Jurkat, Clone E6-1 (cell line): ENCODE measurements around the gene UBASH3A.
"Not testable (repeated sequence)": the region's sequence is repeated elsewhere in the genome, so short reads cannot be mapped to it uniquely, and the experiment has no call there.

Experiments
- DNase-seq: peaks from one replicate; pipeline ENCODE4 v3.0.0-alpha.2; 2011; ENCODE audit warnings: low read depth, low spot score
- H3K4me3 ChIP-seq: 2 replicates; pipeline ENCODE4 v1.5.1; 2011; ENCODE audit warnings: mild to moderate bottlenecking, low read length, control low read depth, moderate library complexity

UBASH3A gene

DNA sequence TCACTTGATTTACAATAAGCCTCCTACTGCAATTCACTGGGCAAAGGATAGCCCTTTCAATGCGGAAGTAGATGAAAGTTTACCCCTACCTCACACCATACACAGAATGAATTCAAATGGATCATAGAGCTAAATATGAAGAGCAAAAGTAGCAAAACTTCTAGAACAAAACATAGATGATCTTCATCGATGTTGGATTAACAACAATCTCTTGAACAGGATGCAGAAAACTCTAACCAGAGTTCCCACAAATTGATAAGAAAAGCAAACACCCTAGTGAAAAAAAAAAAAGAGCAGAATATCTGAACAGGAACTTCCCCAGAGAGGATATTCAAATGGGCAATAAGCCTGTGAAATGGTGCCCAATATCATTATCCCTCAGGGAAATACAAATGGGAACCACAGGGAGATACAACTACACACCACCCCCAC, 1.9 kb upstream of the UBASH3A start:
- H3K4me3 ChIP-seq = no peak overlapping the region
- DNase-seq = no peak

- H3K4me3 ChIP-seq = peak overlapping the region; percentile 85
- DNase-seq = peak; percentile 37
Measured at GRCh38 chr21:42404539-42404938, 837 bp downstream of the UBASH3A start.

- peak overlapping the region; percentile 85 for H3K4me3 ChIP-seq
- DNase-seq = no peak
Measured at GRCh38 chr21:42405064-42406013, 1.6 kb downstream of the UBASH3A start.

- peak; percentile 72 for DNase-seq
- peak overlapping the region; percentile 85 for H3K4me3 ChIP-seq
Measured at GRCh38 chr21:42406201-42406621, 2.5 kb downstream of the UBASH3A start.

GRCh38 chr21:42406866-42407265, 3.2 kb downstream of the UBASH3A start:
- peak overlapping the region; percentile 85 for H3K4me3 ChIP-seq
- no peak for DNase-seq

- no peak overlapping the region for H3K4me3 ChIP-seq
- DNase-seq = no peak
Measured at GRCh38 chr21:42407476-42407875, 3.8 kb downstream of the UBASH3A start.

- H3K4me3 ChIP-seq, DNase-seq: not testable (repeated sequence)
Measured at GRCh38 chr21:42408718-42409117, 5.0 kb downstream of the UBASH3A start.

- no peak for DNase-seq
- H3K4me3 ChIP-seq = no peak overlapping the region
Measured at GRCh38 chr21:42409366-42409765, 5.7 kb downstream of the UBASH3A start.

DNA sequence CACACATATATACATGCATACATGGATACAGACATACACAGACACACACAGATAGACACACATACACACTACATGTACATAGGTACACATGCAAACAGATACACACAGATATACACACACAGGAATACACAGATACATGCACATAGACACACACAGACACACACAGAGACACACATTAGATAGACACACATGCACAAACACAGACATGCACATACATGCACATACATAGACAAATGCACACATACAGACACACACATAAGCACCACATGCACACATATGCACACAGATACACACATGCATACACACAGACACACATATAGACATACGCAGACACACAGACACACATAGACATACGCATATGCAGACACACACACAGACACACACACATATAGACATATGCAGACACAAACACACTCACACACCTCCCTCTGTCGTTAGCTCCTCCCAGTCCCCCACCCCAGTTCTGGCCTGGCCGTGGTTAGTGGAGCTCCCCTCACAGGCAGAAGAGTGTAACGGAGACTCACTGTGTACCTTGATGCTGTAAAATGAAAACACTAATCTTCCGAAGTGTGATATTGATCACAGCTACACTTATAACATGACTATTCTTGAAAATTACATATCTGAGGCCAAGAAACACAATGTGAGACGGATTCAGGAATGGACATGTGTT, 7.6 kb downstream of the UBASH3A start:
- no peak overlapping the region for H3K4me3 ChIP-seq
- no peak for DNase-seq

- no peak overlapping the region for H3K4me3 ChIP-seq
- DNase-seq = no peak
Measured at GRCh38 chr21:42411891-42412635, 8.4 kb downstream of the UBASH3A start.

GRCh38 chr21:42412636-42412933, 8.9 kb downstream of the UBASH3A start:
- H3K4me3 ChIP-seq = no peak overlapping the region
- DNase-seq = no peak

DNA sequence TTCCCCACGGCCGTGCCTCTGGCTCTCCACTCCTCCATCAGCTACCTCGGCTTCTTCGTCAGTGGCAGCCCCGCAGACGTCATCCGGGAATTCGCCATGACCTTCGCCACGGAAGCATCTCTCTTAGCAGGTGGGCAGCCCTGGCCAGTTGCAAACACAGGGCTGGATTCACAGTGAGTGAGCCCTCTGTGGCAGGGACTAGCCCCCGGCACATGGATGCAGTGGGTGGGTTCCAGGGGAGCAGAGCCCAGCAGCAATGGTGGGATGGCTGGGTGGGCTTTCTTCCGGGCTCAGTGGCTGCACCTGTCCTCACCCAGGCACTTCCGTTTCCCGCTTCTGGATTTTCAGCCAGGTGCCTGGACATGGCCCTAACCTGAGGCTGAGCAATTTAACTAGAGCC, 9.4 kb downstream of the UBASH3A start:
- no peak overlapping the region for H3K4me3 ChIP-seq
- DNase-seq = no peak

DNA sequence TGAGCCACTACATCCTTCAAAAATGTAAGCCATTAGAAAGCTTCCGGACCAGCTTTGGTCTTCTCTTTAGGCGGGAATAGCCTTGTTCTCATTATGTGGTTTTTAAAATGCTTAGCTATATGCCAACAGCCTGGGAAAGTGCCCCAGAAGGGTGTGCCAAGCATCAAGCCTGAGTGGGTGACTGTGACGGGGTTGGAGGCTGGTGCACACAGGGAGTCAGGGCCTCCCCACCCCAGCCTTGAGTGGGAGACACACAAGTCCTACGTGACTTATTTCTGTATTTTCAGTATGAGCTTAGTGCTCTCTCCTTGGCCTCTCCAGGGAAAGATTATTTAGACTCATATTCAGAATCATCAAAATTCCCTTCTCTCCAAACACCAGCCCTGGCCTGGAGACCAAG, 9.8 kb downstream of the UBASH3A start:
- H3K4me3 ChIP-seq = no peak overlapping the region
- DNase-seq = no peak

GRCh38 chr21:42414066-42414465, 10.4 kb downstream of the UBASH3A start:
- no peak for DNase-seq
- H3K4me3 ChIP-seq = no peak overlapping the region

GRCh38 chr21:42414553-42414927, 10.8 kb downstream of the UBASH3A start:
- no peak overlapping the region for H3K4me3 ChIP-seq
- DNase-seq = no peak

DNA sequence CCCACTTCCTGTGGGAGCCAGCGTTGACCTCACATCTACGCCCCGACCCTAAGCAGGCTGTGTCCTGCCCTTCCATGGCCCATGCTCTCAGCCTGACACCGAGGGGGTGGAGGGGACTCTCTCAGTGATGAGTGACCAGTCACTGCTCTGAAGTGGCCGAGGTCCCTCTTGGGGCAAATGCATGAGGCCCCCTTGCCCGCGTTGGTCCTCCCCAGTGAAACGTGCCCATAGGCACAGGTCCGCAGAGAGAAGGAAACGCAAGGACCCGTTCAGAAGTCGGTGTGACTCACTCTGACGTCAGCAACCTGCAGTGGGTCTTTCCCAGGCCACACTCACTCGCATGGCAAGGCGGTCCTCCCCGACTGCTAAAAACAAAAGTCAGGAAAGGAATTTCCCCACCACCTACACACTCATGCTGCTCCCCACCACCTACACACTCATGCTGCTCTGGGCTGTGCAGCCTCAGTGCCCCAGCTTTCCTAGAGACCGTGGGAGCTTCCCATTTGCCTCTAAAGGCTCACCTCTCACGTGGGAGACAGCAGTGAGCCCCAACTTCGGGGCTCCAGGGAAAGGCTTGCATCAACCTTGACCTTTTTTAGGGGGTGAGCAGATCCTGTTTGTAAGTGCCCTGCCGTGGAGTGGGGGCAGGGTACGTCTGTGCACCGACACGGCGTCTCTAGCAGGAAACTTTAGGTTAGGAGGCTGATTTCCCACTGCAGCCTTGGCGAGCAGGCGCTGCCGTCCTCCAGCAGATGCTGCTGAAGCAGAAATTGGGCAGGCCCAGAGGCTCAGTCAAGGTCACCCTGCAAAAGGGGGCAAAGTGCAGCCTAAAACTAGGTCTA, 11.4 kb downstream of the UBASH3A start:
- no peak overlapping the region for H3K4me3 ChIP-seq
- DNase-seq = no peak

DNA sequence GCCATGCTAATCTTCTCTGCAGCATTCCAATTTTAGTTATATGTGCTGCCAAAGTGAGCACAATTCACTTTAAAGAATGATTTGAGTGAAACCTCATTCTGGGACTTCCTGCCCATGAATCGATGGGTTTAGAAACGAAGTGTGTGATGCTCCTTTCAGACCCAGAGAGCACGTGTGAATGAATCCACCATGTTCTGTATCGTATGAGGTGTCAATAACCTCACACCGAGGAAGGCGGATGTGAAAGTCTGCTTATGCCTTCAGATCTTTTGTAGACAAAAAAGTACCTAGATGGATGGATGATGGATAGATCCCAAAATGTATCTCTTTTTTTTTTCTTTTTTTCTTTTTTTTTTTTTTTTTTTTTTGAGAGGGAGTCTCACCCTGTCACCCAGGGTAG, 13.8 kb downstream of the UBASH3A start:
- no peak overlapping the region for H3K4me3 ChIP-seq
- no peak for DNase-seq

DNA sequence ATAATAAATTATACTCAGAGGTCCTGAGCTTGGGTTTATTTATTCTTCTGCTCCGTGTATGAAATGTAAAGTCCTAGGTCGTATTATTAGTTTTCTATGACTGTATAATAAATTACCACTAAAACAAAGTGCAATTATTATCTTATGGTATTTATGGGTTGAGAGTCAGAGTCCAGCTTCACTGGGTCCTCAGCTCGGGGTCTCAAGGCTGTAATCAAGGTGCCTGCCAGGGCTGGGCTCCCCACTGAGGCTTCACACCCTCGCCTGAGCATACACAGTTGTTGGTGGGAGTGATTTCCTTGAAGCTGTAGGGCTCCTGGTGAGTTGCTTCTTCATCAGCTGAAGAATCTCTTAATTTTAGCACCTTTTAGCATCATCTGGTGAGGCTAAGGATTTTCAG, 15.2 kb downstream of the UBASH3A start:
- H3K4me3 ChIP-seq = no peak overlapping the region
- DNase-seq = no peak

- H3K4me3 ChIP-seq = no peak overlapping the region
- DNase-seq = no peak
Measured at GRCh38 chr21:42419845-42420244, 16.1 kb downstream of the UBASH3A start.
